ENCODE measurements around the gene LRP1.

DNA sequence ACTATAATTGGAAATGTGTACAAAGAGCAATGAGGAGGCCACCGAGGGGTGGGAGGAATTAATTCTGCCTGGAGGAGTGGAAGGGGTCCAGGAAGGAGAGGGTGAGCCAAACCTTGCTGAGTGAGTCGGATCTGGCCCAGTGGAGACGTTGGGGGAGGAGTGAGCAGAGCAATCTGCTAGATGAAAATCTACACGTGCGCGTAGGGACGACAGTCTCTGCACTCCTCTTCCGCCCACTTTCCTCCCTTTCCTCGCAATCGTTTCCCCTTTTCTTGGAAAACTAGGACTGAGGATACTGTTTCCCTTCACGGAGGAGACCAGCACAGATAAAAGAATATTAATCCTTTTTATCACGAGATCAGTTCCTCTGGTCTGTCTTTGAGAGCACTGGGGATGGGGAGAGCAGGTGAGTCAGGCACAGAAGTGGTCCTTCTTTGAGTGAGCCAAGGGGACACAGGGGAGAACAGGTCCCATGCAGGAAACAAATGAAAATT, 42.2 kb upstream of the LRP1 start:
- TF ChIP-seq, protein P1, sequence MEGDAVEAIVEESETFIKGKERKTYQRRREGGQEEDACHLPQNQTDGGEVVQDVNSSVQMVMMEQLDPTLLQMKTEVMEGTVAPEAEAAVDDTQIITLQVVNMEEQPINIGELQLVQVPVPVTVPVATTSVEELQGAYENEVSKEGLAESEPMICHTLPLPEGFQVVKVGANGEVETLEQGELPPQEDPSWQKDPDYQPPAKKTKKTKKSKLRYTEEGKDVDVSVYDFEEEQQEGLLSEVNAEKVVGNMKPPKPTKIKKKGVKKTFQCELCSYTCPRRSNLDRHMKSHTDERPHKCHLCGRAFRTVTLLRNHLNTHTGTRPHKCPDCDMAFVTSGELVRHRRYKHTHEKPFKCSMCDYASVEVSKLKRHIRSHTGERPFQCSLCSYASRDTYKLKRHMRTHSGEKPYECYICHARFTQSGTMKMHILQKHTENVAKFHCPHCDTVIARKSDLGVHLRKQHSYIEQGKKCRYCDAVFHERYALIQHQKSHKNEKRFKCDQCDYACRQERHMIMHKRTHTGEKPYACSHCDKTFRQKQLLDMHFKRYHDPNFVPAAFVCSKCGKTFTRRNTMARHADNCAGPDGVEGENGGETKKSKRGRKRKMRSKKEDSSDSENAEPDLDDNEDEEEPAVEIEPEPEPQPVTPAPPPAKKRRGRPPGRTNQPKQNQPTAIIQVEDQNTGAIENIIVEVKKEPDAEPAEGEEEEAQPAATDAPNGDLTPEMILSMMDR (IDR thresholded peaks at IDR 0.05): no peak
- TF ChIP-seq EP300 (IDR thresholded peaks at IDR 0.05): no peak
- no peak for TF ChIP-seq POLR2A (IDR thresholded peaks at IDR 0.05)
- no peak for TF ChIP-seq POLR2AphosphoS5 (IDR thresholded peaks at IDR 0.05)
